NCI-H2196 treated with DMSO at 0.1 percent for 48 hours (cell line): ENCODE results near the gene DROSHA.

ENCODE experiments used
- DNase-seq: peaks from one replicate; lab custom pipeline; 2025; ENCODE audit not compliant: unreplicated experiment; lab: John Stamatoyannopoulos, UW

The DROSHA gene

GRCh38 chr5:31355337-31355736, 176.6 kb downstream of the DROSHA start:
- no peak for DNase-seq
